Measurements from ENCODE around the gene RHOT1. TPM values are rescaled to one million over a fixed set of nuclear protein-coding genes. Genes with fewer than 3 reads are reported as not detected.

The RHOT1 gene
- total and polyA plus RNA-seq, 9 donors, result 32.8 to 51.7 (median 39.1) TPM

DNA sequence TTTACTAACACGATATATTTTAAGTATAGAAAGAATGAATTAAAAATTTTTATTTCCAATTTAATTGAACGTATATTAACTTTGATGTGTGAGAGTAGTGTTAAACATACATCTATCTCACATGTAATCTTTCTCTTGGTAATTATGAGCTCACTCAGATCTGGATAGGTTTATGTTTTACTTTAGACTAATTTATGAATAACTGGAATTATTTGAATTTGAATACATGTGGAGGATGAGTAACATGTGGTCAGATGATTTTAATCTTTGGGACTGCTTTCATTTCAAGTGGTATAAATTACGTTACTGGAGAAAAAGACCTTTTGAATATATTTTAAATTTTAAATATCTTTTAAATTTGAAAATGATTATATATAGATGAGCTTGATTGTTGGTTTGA lies 73.4 kb downstream of the RHOT1 start:
- no peak for TF ChIP-seq POLR2A (IDR thresholded peaks at IDR 0.05)
- TF ChIP-seq EP300 (IDR thresholded peaks at IDR 0.05), result no peak
- TF ChIP-seq, protein P1, sequence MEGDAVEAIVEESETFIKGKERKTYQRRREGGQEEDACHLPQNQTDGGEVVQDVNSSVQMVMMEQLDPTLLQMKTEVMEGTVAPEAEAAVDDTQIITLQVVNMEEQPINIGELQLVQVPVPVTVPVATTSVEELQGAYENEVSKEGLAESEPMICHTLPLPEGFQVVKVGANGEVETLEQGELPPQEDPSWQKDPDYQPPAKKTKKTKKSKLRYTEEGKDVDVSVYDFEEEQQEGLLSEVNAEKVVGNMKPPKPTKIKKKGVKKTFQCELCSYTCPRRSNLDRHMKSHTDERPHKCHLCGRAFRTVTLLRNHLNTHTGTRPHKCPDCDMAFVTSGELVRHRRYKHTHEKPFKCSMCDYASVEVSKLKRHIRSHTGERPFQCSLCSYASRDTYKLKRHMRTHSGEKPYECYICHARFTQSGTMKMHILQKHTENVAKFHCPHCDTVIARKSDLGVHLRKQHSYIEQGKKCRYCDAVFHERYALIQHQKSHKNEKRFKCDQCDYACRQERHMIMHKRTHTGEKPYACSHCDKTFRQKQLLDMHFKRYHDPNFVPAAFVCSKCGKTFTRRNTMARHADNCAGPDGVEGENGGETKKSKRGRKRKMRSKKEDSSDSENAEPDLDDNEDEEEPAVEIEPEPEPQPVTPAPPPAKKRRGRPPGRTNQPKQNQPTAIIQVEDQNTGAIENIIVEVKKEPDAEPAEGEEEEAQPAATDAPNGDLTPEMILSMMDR (IDR thresholded peaks at IDR 0.05), result no peak
- intact Hi-C loops (cut with DNase I), result no loop called here
- Histone ChIP-seq H3K27me3 (no peaks in the 10 kb centered on the region), H3K4me1 (ENCODE audit: insufficient read depth) (no peaks in the 10 kb centered on the region), H3K27ac (no peak overlapping the region), H3K4me3 (no peak overlapping the region), H3K36me3 (no peaks in the 10 kb centered on the region), H3K9me3 (no peaks in the 10 kb centered on the region)
- DNase-seq, result no peak
- WGBS, 3 donors, result 88 to 93% (median 90%) methylated on average over 3 of the region's 3 CpGs

DNA sequence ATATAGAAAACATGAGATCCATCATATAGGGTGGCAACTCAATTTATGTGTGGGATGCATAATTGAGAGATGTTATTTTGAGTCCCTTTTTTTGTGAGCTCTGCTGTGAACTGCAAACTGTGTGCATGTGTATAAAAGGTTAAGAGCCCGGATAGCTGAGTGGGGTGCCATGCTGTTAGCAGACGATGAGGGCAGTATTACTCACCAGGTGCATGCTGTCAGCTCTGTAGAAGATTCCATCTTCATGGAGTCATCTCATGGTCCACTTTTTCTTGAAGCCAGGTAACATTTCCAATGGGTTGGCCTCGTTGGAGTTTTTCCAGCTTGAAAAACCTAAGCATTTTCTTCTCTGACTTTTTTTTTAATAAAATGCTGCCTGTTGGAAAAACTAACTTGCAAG lies 80.3 kb downstream of the RHOT1 start:
- H3K36me3 ChIP-seq, result no peaks in the 10 kb centered on the region
- H3K9me3 ChIP-seq, result no peaks in the 10 kb centered on the region
- H3K27me3 ChIP-seq, result no peaks in the 10 kb centered on the region
- no peak for DNase-seq
- H3K4me3 ChIP-seq, result no peak overlapping the region
- TF ChIP-seq POLR2A (IDR thresholded peaks at IDR 0.05), result no peak
- TF ChIP-seq, protein P1 (IDR thresholded peaks at IDR 0.05), result no peak
- 26 to 49% (median 31%) methylated on average over 3 of the region's 3 CpGs for WGBS, 3 donors
- intact Hi-C loops (cut with DNase I), result no loop called here
- peaks cover 2% of the 10 kb centered on the region for H3K4me1 ChIP-seq (ENCODE audit: insufficient read depth)
- no peak overlapping the region for H3K27ac ChIP-seq

DNA sequence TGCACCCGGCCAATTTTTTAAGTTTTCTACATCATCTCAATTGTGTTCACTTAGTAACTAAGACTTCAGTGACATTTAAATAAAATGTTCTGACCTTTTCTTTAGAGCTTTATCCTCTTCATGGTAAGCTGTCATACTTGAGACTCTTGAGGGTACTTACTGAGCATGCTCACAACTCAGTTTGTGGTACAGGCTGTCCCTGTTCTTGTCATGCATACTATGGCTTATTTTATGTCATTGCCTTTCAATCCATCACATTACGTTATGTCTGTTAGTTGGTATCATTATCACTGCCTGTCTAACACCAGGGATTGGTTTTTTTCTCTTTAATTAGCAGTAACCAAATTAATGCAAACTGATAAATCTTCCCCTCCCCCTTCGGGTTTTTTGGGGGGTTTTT lies 81.4 kb downstream of the RHOT1 start:
- Histone ChIP-seq H3K4me3 (no peak overlapping the region), H3K27me3 (no peaks in the 10 kb centered on the region), H3K27ac (no peak overlapping the region), H3K4me1 (ENCODE audit: insufficient read depth) (peaks cover 2% of the 10 kb centered on the region), H3K36me3 (no peaks in the 10 kb centered on the region), H3K9me3 (no peaks in the 10 kb centered on the region)
- TF ChIP-seq EP300 (IDR thresholded peaks at IDR 0.05), result no peak
- no peak for TF ChIP-seq POLR2A (IDR thresholded peaks at IDR 0.05)
- no peak for DNase-seq
- intact Hi-C loops (cut with DNase I), result no loop called here
- WGBS, 3 donors, result 80 to 91% (median 85%) methylated on average over 3 of the region's 3 CpGs

DNA sequence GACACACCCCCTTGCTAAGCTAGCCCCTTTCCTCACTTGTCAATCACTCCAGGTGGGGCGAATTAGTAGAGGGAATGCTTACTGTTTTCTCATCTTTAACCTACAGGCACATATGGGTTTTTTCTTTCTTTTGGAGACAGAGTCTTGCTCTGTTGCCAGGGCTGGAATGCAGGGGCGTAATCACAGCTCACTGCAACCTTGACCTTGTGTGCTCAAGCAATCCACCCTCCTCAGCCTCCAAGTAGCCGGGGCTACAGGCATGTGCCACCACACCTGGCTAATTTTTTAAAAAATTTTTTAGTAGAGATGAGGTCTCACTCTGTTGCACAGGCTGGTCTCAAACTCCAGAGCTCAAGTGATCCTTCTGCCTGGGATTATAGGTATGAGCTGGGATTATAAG lies 84.6 kb downstream of the RHOT1 start:
- H3K4me3 ChIP-seq, result no peak overlapping the region
- H3K9me3 ChIP-seq, result no peaks in the 10 kb centered on the region
- 8 to 28% (median 9%) methylated on average over 3 of the region's 3 CpGs for WGBS, 3 donors
- no peaks in the 10 kb centered on the region for H3K27me3 ChIP-seq
- H3K4me1 ChIP-seq (ENCODE audit: insufficient read depth), result peaks cover 2% of the 10 kb centered on the region
- intact Hi-C loops (cut with DNase I), result no loop called here
- no peak overlapping the region for H3K27ac ChIP-seq
- peak; percentile 33 to 57 (median 34) for DNase-seq
- no peak for TF ChIP-seq POLR2A (IDR thresholded peaks at IDR 0.05)
- TF ChIP-seq, protein P1 (IDR thresholded peaks at IDR 0.05), result no peak
- TF ChIP-seq EP300 (IDR thresholded peaks at IDR 0.05), result no peak
- no peaks in the 10 kb centered on the region for H3K36me3 ChIP-seq

DNA sequence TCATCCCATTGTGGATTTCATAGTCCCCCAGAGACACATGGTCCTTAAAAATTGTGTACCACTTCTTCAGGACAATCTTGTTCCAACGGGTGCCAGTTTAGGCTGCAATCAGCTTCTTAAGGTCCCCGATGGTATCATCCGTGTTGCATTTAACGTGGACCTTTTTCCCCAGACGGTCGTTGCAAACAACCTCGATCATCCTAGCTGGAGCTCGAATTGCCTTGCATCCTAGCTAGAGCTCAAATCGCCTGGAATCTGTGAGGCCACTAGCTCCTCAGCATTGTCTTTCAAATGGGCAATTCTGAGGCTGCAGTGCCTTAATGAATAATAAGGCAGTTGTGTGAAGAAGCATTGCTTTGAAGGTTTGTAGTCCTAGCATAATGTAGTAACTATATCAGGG lies 85.6 kb downstream of the RHOT1 start:
- peaks cover 2% of the 10 kb centered on the region for H3K4me1 ChIP-seq (ENCODE audit: insufficient read depth)
- H3K4me3 ChIP-seq, result no peak overlapping the region
- no peaks in the 10 kb centered on the region for H3K36me3 ChIP-seq
- H3K27me3 ChIP-seq, result no peaks in the 10 kb centered on the region
- TF ChIP-seq EP300 (IDR thresholded peaks at IDR 0.05) (no peak), POLR2A (IDR thresholded peaks at IDR 0.05) (no peak)
- TF ChIP-seq, protein P1 (IDR thresholded peaks at IDR 0.05), result no peak
- WGBS, 3 donors, result 80 to 86% (median 85%) methylated on average over 9 of the region's 9 CpGs
- H3K27ac ChIP-seq, result no peak overlapping the region
- DNase-seq, result no peak
- no peaks in the 10 kb centered on the region for H3K9me3 ChIP-seq
- intact Hi-C loops (cut with DNase I), result no loop called here

All from ovary (tissue), 9 donors.